Adipose tissue (tissue), 3 donors: ENCODE measurements around the gene ADRB1. TPM values are rescaled to one million over a fixed set of nuclear protein-coding genes. Genes with fewer than 3 reads are reported as not detected.

ENCODE experiments used
- H3K27ac ChIP-seq: one replicate; pipeline ENCODE4 v1.5.1; 2013; ENCODE audit warnings: low read depth, low read length
- WGBS, 3 donors: extraction: QIAGEN DNeasy Blood & Tissue Kit; methylation state at CpG; one replicate each; pipeline ENCODE4 v1.1.7; 2013; 5-methylcytosine and 5-hydroxymethylcytosine counted together
- polyA plus RNA-seq, 3 donors: library from polyadenylated mRNA; stranded (reverse); fragments of 200-250 nt; gene quantifications; one replicate each; pipeline ENCODE4 v1.2.3, GENCODE V29; 2013
- donor health status: healthy with polysubstance abuse.
- donor health status: Bipolar disorder and iron deficiency.
- donor health status: healthy.

Gene ADRB1
- polyA plus RNA-seq: 1 to 10 TPM in 2 of 3 donors, under 1 TPM in 1; 0.69 to 8.9 (median 1.8) TPM

DNA sequence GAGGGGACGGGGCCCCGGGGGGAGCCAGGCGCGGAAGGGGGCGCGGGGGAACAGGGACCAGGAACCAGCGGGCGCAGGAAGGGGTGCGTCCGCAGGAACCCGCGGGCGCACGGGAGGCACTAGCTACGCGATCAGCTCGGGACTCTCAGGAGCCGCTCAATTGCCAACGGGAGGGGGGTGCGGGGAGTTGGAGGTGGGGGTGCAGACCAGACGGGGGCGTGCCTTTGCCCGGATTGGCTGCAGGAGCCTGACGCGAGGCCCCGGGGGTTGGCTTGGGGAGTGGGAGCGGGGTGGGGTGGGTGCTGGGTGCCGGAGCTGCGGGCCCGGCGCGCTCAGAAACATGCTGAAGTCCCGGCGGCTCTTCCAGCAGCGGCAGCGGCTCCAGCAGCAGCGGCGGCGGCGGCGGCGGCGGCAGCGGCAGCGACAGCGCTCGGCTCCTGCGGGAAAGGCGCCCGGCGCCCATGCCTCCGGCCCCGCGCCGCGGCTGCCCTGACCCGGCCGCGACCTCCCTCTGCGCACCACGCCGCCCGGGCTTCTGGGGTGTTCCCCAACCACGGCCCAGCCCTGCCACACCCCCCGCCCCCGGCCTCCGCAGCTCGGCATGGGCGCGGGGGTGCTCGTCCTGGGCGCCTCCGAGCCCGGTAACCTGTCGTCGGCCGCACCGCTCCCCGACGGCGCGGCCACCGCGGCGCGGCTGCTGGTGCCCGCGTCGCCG lies at the start of gene ADRB1:
Gene ADRB1 (plus strand): TSS at position 335 of the 715 bp plus-strand sequence. CDS start 267 bp downstream, at position 602.
- no peak within 1 kb of the TSS for H3K27ac ChIP-seq
- 1 to 2% (median 1%) methylated on average over 58 to 90 of the region's 90 CpGs for WGBS, 3 donors

DNA sequence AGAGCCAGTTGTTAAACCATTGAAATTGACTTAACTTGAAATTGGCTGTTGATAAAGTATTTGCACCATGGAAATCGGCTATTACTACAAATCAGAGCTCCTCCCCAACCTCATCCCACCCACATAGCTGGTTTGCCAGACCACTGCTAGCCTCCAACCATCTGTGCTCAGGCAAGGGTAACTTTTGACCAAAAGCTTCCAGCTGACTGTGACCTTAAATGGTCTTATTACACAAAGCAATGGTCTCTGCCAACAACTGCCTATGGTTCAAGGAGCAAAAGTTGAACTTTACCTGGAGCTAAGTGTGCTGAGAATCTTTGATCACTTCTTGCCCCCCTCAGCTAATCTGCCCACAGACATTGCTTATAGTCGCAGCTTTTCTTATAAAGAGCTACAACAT lies 48.5 kb upstream of the ADRB1 start:
- WGBS, 3 donors: 70 to 79% (median 72%) methylated on average over 2 of the region's 2 CpGs
- H3K27ac ChIP-seq: no peak overlapping the region

DNA sequence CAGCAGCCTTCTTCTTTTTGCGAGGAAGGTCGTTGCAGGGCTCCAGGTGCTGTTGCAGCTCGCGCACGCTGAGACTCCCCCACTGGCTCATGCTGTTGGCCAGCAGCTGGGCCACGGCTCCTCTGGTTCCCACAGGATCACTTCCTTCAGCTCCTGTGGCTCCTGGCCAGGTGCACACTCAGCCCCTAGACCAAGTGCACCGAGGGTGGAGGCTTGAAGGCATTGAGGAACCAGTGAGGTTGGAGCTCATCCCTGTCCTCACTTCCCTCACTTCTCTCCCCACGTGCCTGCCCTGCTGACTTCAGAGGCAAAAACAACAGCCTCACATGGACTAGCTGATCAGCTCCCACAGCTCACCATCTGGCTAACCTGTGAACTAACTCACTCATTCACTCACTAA lies 46.2 kb upstream of the ADRB1 start:
- WGBS, 3 donors: 25 to 59% (median 51%) methylated on average over 8 of the region's 8 CpGs
- H3K27ac ChIP-seq: no peak overlapping the region

DNA sequence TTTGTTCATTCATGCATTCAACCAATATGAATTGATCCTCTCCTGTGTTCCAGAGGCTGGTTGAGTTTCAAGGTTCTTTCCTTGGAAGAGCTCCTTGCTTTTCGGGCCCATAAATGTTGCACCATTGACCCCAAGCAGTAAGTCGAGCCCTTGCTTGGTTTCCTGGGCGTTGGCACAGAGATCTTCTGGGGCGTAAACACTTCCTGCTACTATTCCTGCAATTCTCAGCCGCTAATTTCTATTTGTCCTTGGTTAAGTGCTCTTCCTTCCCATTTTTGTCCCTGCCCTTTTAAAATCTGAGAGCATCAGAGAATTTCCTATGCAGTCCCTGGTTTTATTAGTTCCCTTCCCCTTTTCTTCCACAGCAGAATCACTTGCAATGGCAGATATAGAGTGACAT lies 44.1 kb upstream of the ADRB1 start:
- WGBS, 3 donors: 32 to 83% (median 41%) methylated on average over 5 of the region's 5 CpGs
- no peak overlapping the region for H3K27ac ChIP-seq

DNA sequence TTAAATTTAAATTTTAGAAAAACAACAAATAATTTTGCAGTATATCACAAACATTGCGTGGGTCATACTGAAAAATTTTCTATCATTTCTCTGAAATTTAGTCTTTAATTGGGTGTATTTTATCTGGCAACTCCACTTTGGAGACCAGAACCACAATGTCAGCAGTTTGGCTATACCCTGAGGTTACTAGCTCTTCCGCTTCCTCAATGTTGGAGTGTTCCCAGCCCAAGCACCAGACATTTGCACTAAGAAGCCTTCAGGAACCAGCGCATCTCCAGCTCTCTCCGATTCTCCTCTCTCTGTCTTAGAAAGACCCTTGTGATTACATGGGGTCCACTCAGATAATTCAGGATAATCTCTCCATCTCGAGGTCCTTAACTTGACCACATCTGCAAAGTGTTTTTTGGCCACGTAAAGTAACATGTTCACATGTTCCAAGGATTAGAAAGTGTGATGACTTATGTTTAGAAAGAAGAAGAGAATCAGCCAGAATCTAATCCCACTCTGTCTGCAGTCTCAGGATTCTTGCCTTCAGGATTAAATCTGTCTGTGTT lies 43.1 kb upstream of the ADRB1 start:
- H3K27ac ChIP-seq: no peak overlapping the region
- 85 to 89% (median 87%) methylated on average over 6 of the region's 6 CpGs for WGBS, 3 donors

DNA sequence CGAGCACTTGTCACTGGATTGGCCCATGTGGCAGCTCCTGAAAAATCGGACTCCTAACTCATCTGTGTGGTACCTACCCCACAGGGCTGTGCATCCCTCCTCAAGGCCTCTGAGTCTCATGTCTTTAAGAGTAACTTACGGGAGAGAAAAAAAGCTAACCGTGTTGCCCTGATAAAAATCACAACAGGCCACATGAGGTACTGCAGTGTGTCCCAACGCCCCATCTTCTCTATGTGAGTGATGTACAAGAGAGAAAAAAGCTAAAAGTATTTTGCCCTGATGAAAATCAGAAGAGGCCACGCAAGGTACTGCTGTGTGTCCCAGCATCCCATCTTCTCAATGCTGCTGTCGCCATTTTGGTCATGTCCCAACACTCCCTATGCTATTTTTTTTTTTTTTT lies 41.2 kb upstream of the ADRB1 start:
- 79 to 84% (median 81%) methylated on average over 7 of the region's 7 CpGs for WGBS, 3 donors
- H3K27ac ChIP-seq: no peak overlapping the region

DNA sequence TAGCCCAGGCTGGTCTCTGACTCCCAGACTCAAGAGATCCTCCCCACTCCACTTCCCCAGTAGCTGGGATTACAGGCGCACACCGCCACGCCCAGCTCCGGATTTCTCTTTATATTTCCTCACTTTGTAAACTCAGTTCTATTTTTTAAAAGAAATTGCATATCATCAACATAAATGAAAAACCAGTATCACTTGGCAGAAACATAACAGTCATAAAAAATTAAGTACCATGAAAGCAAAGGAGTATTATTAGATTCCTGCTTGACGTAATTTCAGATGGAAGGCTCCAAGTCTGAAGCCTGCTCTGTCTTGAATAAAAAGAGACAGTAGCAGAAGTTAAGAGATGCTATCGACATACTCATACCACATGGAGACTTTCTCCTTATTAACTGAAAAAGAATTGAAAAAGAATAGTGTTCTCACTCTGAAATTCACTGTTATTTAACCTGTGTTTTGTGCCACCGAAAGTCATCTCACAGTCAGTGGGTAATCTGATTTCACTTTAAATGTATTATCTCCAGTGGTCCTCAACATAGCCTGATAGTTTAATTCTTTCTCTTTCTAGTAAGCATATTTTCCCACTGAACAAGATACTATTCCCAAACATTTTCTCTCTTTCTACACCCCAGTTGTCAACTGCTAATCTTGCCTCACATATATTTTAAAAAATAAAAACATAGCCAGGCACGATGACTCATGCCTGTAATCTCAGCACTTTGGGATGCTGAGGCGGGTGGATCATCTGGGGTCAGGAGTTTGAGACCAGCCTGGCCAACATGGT lies 40.3 kb upstream of the ADRB1 start:
- WGBS, 3 donors: 88 to 92% (median 88%) methylated on average over 9 of the region's 9 CpGs

DNA sequence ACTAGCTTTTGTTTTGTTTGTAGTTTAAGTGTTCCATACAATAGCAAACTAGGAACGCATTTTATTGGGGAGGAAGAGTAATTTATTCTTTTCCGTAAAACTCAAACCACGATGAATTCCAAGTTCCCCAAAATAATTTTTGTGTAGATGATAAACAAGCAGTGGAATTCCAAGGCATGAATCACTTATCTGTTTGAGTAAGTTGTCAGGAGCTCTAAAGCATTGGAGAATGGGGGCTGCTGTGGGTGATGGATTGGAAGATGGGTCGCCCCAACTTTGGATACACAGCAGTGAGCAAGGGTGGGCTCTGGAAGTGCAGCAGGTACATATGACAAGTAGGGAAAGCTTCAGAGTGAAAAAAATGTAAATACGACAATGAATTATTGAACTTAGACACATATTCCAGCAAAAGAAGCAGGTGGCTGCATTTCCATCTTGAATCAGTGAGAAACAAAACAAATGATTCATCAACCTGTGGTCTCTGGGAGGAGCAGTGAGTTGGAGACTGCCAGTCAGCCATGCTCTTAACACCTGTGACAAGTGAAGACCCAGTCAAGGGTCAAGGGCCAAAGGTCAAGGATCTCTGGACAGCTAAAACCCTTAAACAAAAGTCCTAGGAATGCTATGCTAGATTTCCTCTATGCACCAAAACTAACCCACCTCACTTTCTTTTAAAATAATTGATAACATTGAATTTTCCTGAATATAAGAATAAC lies 34.2 kb upstream of the ADRB1 start:
- 69 to 76% (median 71%) methylated on average over 5 of the region's 5 CpGs for WGBS, 3 donors
- no peak overlapping the region for H3K27ac ChIP-seq

More for the DNA sequence above, 40.3 kb upstream of the ADRB1 start:
- no peak overlapping the region for H3K27ac ChIP-seq

DNA sequence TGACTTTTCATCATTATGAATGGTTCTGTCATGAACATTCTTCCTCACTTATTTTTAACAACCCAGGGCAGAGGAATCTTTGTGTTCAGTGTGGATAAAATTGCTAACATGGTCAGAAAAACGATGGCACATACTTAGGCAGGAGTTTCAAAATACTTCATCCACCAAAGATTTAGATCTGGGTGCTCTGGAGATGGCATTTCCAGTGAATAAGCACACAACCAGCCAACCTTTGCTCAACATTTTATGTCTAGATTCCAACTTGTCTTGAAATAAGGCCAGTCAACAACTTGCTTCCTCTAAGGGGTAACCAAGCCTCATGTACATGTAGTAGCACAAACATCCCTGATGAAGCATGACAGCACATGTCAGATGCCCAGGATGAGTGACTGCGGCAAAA lies 33.4 kb upstream of the ADRB1 start:
- no peak overlapping the region for H3K27ac ChIP-seq
- 69 to 74% (median 72%) methylated on average over 2 of the region's 2 CpGs for WGBS, 3 donors

DNA sequence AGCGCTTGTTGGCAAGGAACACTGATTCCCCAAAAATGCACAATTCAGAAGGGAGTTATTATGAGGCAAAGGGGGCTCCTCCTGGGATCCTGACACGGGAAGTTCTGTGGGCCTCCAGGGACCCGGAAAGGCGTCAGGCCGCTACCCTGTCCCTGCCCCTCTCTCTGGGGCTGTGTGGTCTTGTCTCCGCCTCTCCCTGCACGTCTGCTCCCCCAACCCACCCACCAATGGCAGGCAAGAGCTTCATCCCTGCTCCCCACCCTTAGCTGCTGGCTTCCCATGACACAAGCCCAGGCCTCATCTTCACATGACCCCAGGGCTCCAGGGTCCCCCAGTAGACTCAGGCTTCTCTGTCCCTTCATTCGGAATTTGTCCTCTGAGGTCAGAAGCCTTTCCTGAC lies 31.0 kb upstream of the ADRB1 start:
- H3K27ac ChIP-seq: no peak overlapping the region
- 76 to 87% (median 84%) methylated on average over 8 of the region's 8 CpGs for WGBS, 3 donors

DNA sequence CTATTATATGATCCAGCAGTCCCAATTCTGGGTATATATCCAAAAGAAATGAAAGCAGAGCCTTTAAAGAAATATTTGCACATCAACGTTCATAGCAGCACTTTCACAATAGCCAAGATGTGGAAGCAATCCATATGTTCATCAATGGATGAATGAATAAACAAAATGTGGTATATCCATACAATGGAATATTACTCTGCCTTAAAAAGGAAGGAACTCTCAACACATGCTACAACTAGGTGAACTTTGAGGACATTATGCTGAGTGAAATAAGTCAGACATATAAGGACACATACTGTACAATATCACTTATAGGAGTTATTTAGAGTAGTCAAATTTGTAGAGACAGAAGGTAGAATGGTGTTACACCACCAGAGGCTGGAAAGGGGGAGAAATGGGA lies 28.0 kb upstream of the ADRB1 start:
- WGBS, 3 donors: 2 to 77% (median 44%) methylated on average over 1 of the region's 1 CpG
- H3K27ac ChIP-seq: no peak overlapping the region

DNA sequence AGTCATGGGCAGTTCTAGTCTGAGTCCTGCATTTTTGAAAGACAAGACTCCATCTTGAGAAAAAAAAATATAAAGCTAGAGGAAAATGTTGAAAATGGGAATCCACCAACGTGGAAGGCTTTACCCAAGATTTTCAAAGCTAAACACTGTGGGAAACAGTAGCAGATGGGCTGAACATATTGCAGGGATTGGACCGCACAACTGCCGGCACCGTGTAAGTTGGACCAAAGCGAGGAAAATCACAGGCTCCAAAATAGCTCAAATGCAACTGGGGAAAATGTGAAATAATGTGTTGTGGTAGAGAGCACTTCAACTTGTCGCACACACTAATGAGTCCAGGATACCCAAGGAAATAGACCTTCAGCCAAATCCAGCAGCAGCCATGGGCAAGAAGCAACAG lies 26.4 kb upstream of the ADRB1 start:
- H3K27ac ChIP-seq: no peak overlapping the region
- 70 to 94% (median 81%) methylated on average over 6 of the region's 6 CpGs for WGBS, 3 donors

DNA sequence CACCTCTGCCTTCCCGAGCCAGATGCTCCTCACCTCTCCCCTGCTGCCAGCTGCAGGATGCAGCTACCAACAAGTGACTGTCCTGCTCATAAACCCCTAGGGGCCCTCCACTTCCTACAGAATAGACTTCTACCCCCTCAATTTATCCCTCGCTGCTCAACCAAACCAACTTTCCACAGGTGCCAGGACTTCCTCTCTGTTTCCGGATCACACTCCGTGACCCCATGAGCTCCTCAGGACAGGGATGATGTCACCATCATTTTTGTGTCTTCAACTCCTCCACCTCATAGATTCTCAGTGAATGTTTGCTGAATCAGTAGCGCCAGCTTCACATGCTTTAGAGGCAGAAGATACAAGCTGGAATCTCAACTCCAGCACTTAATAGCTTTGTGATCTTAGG lies 25.8 kb upstream of the ADRB1 start:
- H3K27ac ChIP-seq: no peak overlapping the region
- 41 to 84% (median 53%) methylated on average over 5 of the region's 5 CpGs for WGBS, 3 donors

DNA sequence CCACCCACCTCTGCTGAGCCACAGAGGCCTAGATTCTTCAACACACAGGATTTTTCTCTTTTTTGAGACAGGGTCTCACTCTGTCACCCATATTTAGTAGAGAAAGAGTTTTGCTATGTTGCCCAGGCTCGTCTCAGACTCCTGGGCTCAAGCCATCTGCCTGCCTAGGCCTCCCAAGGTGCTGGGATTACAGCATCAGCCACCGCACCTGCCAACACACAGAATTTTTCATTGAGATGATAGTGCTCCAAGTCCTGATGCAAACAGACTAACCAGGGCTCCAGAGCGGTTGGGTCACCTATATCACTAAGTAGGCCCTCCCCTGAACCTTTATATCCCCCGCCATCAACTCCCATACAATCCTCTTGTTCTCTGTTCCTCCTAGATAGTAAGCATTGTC lies 24.4 kb upstream of the ADRB1 start:
- H3K27ac ChIP-seq: no peak overlapping the region
- WGBS, 3 donors: 94 to 95% (median 94%) methylated on average over 4 of the region's 4 CpGs

DNA sequence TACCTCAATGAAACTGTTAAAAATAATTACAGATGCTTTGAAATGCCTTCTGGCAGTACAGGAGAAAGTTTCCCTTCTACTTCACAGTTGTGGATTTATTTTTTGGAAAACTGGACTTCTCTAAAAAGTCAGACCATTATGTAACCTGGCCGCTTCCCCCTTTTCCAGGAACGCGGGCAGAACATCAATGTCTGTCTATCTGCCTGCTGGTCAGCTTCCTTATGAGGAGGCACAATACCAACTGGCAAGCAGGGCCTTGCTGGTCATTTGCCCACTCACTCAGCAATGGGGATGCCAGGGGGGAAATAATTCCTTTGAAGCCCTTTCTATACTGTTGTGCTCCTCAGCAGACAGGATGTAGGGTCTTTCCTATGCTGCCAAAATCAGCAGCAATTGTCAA lies 22.5 kb upstream of the ADRB1 start:
- H3K27ac ChIP-seq: no peak overlapping the region
- 19 to 65% (median 54%) methylated on average over 3 of the region's 3 CpGs for WGBS, 3 donors

DNA sequence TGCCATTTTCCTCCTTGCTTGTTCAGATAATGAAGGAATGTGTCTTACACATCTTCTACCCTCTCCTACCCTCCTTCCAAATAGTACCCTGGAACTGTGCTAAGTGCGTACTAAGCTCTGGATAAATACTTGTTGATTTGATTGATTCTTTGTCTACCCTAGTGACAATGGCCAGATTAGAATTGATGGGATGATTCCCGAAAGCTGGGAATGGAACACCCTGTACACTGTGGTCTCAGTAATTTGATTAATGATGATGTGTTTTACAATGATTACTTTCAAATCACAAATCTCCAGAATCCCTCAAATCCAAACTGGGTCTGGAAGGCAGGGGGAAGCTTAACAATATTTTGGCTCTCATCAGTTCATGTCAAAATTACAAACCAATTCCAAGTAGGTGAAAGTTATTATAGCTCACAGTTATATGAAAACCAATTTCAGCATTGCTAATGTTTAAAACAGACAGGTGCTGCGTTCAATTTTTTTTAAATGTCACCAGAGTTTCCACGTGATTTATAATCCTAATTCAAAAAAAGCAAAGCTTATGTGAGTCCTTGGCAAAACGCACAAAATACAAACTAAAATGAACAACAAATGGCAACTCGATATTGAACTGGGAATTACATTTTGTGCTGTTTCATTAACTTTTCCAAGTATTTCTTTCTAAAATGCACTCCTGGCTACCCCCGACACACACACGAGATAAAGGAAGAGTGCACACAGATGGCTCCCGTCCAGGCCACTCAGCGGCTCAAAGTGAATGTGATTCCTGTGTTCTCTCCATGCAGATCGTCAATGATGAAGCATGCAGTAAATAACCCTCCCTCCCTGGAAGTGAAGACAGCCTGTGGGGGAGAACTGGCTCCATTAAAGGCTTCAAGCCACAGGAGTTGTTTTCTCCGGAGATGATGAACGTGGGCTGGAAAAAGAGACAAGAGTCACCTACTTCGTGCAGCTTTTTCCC lies 21.7 kb upstream of the ADRB1 start:
- WGBS, 3 donors: 45 to 52% (median 50%) methylated on average over 14 of the region's 14 CpGs
- no peak overlapping the region for H3K27ac ChIP-seq

DNA sequence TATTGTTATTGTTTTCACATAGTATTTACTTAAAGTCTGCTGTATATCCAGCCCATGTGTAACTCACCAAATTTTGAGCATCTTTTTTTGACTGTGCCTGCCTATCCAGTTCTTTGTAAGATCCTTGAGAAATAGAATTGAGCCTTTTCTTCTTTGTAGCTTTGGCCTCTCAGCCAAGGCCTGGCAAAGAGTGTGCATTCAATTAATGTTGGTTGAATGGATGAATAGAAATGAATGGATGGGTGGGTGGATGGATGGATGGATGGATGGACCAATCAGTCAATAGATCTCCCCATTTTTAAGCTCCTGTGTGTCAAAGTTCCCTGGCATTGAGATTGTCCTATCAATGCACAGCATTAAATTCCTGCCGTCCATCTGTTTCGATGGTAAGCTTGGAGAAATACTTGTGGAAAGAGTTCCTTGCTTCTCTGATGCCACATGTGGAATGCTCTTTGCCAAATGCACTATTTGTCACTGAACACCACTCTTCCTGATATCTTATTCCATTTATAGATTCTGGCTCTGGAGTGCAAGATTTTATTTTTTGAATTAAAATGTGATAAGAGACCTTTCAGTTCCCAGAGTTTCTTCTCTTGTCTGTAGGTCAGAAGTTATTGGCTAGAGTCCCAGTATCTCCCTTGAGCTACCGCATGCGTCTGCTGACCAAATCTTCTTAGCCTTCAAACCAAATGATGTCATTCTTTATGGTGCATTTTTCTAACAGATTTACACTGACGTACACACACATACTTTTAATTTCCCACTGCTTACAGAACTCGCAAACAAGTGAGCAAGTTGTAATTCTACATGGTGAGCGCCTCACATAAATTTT lies 20.7 kb upstream of the ADRB1 start:
- 62 to 74% (median 70%) methylated on average over 7 of the region's 7 CpGs for WGBS, 3 donors

More for the DNA sequence above, 20.7 kb upstream of the ADRB1 start:
- no peak overlapping the region for H3K27ac ChIP-seq
